Measurements from ENCODE around the gene HUWE1. TPM values are rescaled to one million over a fixed set of nuclear protein-coding genes. Genes with fewer than 3 reads are reported as not detected.

The HUWE1 gene
- total and polyA plus RNA-seq, 2 experiments from 2014 or later: 61.2 to 225 TPM

DNA sequence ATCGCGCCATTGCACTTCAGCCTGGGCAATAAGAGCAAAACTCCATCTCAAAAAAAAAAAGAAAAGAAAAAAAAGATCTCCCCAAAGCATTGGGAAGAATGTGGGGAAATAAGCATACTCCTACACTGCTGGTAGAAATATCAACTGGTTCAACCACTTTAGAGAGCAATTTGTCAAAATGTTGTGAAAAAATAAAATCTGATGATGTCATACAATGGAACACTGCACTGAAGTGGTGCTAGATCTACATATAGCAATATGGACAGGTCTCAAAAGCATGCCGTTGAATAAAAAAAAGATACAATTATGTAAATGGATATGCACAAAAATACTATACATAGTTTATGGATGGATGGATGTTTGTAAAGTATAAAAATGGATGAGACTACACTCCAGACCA lies 18.3 kb upstream of the HUWE1 start (continued):
- TF ChIP-seq, protein P1, sequence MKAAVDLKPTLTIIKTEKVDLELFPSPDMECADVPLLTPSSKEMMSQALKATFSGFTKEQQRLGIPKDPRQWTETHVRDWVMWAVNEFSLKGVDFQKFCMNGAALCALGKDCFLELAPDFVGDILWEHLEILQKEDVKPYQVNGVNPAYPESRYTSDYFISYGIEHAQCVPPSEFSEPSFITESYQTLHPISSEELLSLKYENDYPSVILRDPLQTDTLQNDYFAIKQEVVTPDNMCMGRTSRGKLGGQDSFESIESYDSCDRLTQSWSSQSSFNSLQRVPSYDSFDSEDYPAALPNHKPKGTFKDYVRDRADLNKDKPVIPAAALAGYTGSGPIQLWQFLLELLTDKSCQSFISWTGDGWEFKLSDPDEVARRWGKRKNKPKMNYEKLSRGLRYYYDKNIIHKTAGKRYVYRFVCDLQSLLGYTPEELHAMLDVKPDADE (IDR thresholded peaks at IDR 0.05): no peak
- TF ChIP-seq NANOG (IDR thresholded peaks at IDR 0.05; ENCODE audit: borderline replicate concordance) (no peak), STAT1 (IDR thresholded peaks at IDR 0.05; ENCODE audit: unreplicated experiment) (no peak), POLR2AphosphoS5 (IDR thresholded peaks at IDR 0.05; ENCODE audit: low read depth) (no peak), ZNF331 (CRISPR knock-in tag; IDR thresholded peaks at IDR 0.05; ENCODE audit: low read depth) (no peak), CREB1 (CRISPR knock-in tag; IDR thresholded peaks at IDR 0.05; ENCODE audit: low read depth) (no peak), EZH2phosphoT487 (IDR thresholded peaks at IDR 0.05; ENCODE audit: unreplicated experiment) (no peak), JUNB (IDR thresholded peaks at IDR 0.05; ENCODE audit: unreplicated experiment) (no peak)
- TF ChIP-seq, protein P2, sequence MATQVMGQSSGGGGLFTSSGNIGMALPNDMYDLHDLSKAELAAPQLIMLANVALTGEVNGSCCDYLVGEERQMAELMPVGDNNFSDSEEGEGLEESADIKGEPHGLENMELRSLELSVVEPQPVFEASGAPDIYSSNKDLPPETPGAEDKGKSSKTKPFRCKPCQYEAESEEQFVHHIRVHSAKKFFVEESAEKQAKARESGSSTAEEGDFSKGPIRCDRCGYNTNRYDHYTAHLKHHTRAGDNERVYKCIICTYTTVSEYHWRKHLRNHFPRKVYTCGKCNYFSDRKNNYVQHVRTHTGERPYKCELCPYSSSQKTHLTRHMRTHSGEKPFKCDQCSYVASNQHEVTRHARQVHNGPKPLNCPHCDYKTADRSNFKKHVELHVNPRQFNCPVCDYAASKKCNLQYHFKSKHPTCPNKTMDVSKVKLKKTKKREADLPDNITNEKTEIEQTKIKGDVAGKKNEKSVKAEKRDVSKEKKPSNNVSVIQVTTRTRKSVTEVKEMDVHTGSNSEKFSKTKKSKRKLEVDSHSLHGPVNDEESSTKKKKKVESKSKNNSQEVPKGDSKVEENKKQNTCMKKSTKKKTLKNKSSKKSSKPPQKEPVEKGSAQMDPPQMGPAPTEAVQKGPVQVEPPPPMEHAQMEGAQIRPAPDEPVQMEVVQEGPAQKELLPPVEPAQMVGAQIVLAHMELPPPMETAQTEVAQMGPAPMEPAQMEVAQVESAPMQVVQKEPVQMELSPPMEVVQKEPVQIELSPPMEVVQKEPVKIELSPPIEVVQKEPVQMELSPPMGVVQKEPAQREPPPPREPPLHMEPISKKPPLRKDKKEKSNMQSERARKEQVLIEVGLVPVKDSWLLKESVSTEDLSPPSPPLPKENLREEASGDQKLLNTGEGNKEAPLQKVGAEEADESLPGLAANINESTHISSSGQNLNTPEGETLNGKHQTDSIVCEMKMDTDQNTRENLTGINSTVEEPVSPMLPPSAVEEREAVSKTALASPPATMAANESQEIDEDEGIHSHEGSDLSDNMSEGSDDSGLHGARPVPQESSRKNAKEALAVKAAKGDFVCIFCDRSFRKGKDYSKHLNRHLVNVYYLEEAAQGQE (IDR thresholded peaks at IDR 0.05; ENCODE audit: unreplicated experiment): no peak

DNA sequence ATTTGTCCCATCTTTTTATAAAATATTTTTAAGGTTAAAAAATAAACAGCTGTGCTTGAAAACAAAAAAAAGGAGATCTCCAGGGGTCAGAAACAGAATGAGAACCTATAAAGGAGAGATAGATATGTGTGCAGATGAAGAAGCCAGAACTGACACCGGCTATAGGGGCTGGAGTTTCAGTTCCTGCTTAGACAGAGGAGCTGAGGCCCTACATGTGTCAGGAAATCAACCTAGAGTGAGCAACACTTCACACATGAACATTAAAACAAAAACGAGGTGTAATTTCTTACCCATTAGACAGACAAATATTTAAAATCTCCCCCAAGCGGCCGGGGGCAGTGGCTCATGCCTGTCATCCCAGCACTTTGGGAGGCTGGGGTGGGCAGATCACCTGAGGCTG lies 17.8 kb upstream of the HUWE1 start:
- Histone ChIP-seq H3K27ac (ENCODE audit: low read depth) (no peak overlapping the region), H3K4me3 (no peak overlapping the region), H3K36me3 (ENCODE audit: insufficient read depth) (no peaks in the 10 kb centered on the region), H3K4me1 (ENCODE audit: insufficient read depth) (no peaks in the 10 kb centered on the region), H3K79me2 (replicated peaks; ENCODE audit: insufficient read depth) (no peaks in the 10 kb centered on the region), H3K9me2 (ENCODE audit: insufficient read depth) (no peaks in the 10 kb centered on the region), H4K20me1 (replicated peaks; ENCODE audit: insufficient read depth) (no peaks in the 10 kb centered on the region), H3F3A (replicated peaks; ENCODE audit: low read depth) (no peaks in the 10 kb centered on the region), H2AFZ (no peak overlapping the region), H3K4me2 (no peak overlapping the region), H3K27me3 (ENCODE audit: insufficient read depth) (no peaks in the 10 kb centered on the region)
- Mint-ChIP-seq H3K4me3 (no peak overlapping the region), H3K4me1 (no peaks in the 10 kb centered on the region), H3K9me3 (peaks cover 4% of the 10 kb centered on the region; the same call in 1 of the 3 replicates), H3K36me3 (ENCODE audit: low read depth) (no peaks in the 10 kb centered on the region), H3K27me3 (ENCODE audit: insufficient read depth, low read depth, poor library complexity) (no peaks in the 10 kb centered on the region), H3K27ac (no peak overlapping the region)
- no peak for DNase-seq (ENCODE audit: low spot score)
- no peak for ATAC-seq
- TF ChIP-seq ZNF331 (CRISPR knock-in tag; IDR thresholded peaks at IDR 0.05; ENCODE audit: low read depth): no peak
- TF ChIP-seq, protein P3, sequence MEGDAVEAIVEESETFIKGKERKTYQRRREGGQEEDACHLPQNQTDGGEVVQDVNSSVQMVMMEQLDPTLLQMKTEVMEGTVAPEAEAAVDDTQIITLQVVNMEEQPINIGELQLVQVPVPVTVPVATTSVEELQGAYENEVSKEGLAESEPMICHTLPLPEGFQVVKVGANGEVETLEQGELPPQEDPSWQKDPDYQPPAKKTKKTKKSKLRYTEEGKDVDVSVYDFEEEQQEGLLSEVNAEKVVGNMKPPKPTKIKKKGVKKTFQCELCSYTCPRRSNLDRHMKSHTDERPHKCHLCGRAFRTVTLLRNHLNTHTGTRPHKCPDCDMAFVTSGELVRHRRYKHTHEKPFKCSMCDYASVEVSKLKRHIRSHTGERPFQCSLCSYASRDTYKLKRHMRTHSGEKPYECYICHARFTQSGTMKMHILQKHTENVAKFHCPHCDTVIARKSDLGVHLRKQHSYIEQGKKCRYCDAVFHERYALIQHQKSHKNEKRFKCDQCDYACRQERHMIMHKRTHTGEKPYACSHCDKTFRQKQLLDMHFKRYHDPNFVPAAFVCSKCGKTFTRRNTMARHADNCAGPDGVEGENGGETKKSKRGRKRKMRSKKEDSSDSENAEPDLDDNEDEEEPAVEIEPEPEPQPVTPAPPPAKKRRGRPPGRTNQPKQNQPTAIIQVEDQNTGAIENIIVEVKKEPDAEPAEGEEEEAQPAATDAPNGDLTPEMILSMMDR (conservative IDR thresholded peaks at IDR 0.05; ENCODE audit: low read depth in 2 of 2): no peak
- no peak for TF ChIP-seq EZH2phosphoT487 (IDR thresholded peaks at IDR 0.05; ENCODE audit: unreplicated experiment)
- TF ChIP-seq, protein P2 (IDR thresholded peaks at IDR 0.05; ENCODE audit: unreplicated experiment): no peak

Measured in GM23338 (cell line).